Measurements from ENCODE around the gene IQSEC2.

DNA sequence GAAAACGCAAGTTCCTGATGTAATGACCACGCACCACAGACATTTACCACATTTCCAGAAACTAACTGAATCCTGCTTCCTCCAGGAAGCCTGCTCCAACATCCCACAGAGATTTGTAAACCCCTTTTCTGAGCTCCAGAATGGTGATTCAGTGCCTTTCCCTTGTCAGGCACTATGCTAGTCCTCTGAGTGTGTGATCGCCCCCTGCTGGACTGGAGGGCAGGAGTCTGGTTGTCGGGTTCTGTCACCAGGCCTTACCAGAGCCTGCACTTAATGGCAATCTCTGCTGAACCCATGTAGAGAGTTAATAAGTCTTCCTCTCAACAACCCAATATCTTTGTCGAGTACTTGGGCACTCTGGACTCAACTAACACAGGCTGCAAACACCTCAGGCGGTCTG lies 41.9 kb downstream of the IQSEC2 start:
- TF ChIP-seq POLR2AphosphoS5 (IDR thresholded peaks at IDR 0.05; ENCODE audit: low read depth, low read length), result no peak
- TF ChIP-seq POLR2A (IDR thresholded peaks at IDR 0.05; ENCODE audit: low read depth, low read length), result no peak
- no peak for TF ChIP-seq TAF1 (IDR thresholded peaks at IDR 0.05; ENCODE audit: borderline replicate concordance, low read depth, low read length)

All from GM12892 (cell line).